T47D (cell line): ENCODE measurements around the gene DPAGT1.

ENCODE experiments used
- DNase-seq, 2 experiments: peaks; one replicate each; pipeline versions ENCODE4 v3.0.0 to v3.0.0-alpha.2; 2011 to 2012; ENCODE audit warnings: low read depth in 1 of 2, low spot score in 1 of 2
- JUND ChIP-seq: IDR thresholded peaks from 2 replicates; pipeline ENCODE4 v1.6.1; 2012; ENCODE audit warnings: low read depth
- in situ Hi-C: cut with HindIII; loops from 2 replicates; pipeline ENCODE4 v1.10.0; 2016; ENCODE audit warnings: low sequenced_read_pairs, low pct_unique_long_range_greater_than_20kb

The DPAGT1 gene

DNA sequence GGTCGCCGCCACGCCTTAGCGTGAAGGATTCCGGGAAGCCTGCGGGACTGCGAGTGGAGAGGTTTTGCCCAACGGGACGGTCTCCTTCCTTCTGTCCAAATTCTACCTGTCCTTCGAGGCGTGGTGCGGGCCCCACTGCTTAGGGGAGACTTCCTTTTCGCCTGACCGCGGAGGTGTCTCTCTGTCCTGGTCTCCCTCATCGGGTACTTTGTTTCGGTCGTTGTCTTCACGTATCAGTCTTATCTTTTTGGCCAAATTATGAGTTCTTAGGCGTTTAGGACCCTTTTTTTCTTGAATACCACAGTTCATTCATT is 20.1 kb upstream of the DPAGT1 start:
- in situ Hi-C loops, result no loop called here
- peak in 1 of 2 experiments; percentile 33 for DNase-seq
- no peak for TF ChIP-seq JUND

- no peak for TF ChIP-seq JUND
- peak; percentile 96 to 99 for DNase-seq
- in situ Hi-C loops, result no loop called here
Measured at GRCh38 chr11:119121008-119121810, 19.6 kb upstream of the DPAGT1 start, which contains the start of gene HINFP. Gene HINFP (plus strand): TSS chr11:119121580. CDS start chr11:119126945, 5,365 bp downstream.

GRCh38 chr11:119120639-119121007 is 19.0 kb upstream of the DPAGT1 start:
- no peak for TF ChIP-seq JUND
- no peak for DNase-seq
- in situ Hi-C loops, result no loop called here

GRCh38 chr11:119118946-119119345 is 17.3 kb upstream of the DPAGT1 start:
- TF ChIP-seq JUND, result no peak
- in situ Hi-C loops, result no loop called here
- no peak for DNase-seq

- in situ Hi-C loops, result no loop called here
- TF ChIP-seq JUND, result no peak
- DNase-seq, result no peak
Measured at GRCh38 chr11:119118227-119118626, 16.6 kb upstream of the DPAGT1 start.

GRCh38 chr11:119117004-119117706 is 15.5 kb upstream of the DPAGT1 start:
- in situ Hi-C loops, result no loop called here
- no peak for TF ChIP-seq JUND
- no peak for DNase-seq

GRCh38 chr11:119116601-119117000 is 14.9 kb upstream of the DPAGT1 start:
- no peak for DNase-seq
- in situ Hi-C loops, result no loop called here

GRCh38 chr11:119116235-119116594 is 14.6 kb upstream of the DPAGT1 start:
- TF ChIP-seq JUND, result no peak
- in situ Hi-C loops, result no loop called here

More at GRCh38 chr11:119116601-119117000, 14.9 kb upstream of the DPAGT1 start:
- TF ChIP-seq JUND, result no peak

DNA sequence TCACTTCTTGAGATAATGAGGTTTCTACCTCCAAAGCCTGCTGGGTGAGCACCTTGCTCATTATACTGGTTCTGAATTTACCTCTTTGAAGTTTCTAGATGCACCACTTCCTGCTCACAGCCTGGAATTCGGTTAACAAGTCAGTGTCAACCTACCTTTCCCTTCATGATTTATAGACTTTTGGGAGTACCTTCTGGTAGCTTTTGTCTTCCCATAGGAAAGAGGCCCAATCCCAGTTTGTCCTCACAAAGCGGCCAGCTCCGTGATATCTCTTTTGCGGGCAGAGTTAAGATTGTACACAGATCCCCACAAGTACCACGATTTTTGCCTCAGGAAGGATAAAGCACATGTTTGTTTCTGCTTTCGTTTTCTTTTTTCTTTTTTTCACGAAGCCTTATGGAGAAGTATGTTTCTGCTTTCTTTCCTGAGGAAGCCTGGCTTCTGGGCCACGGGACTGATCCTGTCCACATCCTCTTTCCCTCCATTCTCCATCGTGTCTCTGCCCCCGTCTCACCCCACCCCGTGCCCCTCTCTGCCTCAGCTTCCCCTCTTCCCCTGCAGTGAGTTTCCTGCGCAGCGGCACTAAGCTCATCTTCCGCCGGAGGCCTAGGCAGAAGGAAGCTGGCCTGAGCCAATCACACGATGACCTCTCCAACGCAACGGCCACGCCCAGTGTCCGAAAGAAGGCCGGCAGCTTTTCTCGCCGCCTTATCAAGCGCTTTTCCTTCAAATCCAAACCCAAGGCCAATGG is 14.0 kb upstream of the DPAGT1 start:
- DNase-seq, result no peak
- in situ Hi-C loops, result no loop called here
- TF ChIP-seq JUND, result no peak

More at GRCh38 chr11:119116235-119116594, 14.6 kb upstream of the DPAGT1 start:
- no peak for DNase-seq

DNA sequence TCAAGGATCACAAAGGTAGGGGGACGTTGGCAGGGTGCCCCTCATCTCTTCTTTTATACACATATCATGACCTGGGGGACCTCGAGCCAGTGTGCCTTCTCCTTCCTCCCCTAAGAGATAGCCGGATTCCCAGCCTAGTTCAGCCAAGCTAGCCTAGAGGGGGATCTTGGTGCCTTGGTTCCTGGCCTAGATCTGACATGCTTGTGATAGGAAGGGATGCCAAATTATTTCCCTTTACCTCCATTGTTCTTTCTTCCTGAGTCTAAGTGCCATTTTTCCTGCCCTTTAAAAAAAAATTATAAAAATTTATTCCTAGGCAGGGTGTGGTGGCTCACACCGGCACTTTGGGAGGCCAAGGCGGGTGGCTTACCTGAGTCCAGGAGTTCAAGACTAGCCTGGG is 12.7 kb upstream of the DPAGT1 start:
- no peak for TF ChIP-seq JUND
- in situ Hi-C loops, result no loop called here
- DNase-seq, result no peak

DNA sequence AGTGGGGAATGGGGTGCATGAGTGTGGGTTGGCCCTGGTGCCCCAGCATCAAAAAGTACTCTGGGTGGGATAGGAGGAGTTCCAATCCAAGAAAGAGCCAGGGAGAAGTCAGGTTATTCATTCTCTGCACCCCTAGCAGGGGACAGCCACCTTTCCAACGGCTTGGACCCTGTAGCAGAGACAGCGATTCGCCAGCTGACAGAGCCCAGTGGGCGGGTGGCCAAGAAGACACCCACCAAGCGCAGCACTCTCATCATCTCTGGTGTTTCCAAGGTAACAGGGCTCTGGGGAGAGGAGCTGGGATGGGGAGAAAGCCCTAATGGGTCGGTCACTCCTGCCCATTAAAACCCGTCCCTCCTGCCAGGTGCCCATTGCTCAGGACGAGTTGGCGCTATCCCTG is 12.1 kb upstream of the DPAGT1 start:
- no peak for TF ChIP-seq JUND
- DNase-seq, result no peak
- in situ Hi-C loops, result no loop called here

GRCh38 chr11:119112314-119113020 is 10.8 kb upstream of the DPAGT1 start:
- DNase-seq, result no peak
- in situ Hi-C loops, result no loop called here
- TF ChIP-seq JUND, result no peak
